ENCODE measurements around the gene OR5H14. TPM values are rescaled to one million over a fixed set of nuclear protein-coding genes. Genes with fewer than 3 reads are reported as not detected.
"Not testable (repeated sequence)": the region's sequence is repeated elsewhere in the genome, so short reads cannot be mapped to it uniquely, and the experiment has no call there.

OR5H14 gene
- total and polyA plus RNA-seq, 9 of the 15 experiments (the other 6 are each of a cell fraction or from before 2014, with no cell fraction given): not detected

DNA sequence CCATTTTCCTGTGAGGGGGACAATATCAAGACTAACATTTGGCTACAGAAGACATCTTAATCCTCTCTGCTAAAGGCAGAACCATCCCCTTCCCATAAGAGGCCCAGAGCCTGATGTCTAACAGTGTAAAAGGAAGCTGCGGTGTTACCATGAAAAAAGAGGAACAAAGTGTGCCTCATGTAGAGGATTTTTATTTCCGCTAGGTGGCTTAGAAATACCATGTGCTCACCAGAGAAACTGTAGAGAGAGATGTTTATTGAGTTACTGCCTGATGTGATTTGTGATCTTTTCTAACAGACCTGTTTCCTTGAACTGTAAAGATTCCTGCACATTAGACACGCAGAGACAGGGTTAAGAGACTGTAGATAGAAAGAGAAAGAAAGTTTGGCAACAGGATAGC lies 41.3 kb downstream of the OR5H14 start:
- no peak overlapping the region for H2AFZ ChIP-seq (ENCODE audit: low read depth, low read length)
- no peaks in the 10 kb centered on the region for H3K27me3 ChIP-seq (ENCODE audit: control insufficient read depth in 2 of 2, insufficient read depth in 2 of 2, low read length in 2 of 2)
- no peaks in the 10 kb centered on the region for H3K9me1 ChIP-seq (ENCODE audit: control insufficient read depth, insufficient read depth, low read length)
- 5% methylated on average over 3 of the region's 3 CpGs for WGBS (ENCODE audit: insufficient coverage, low coverage, missing lambda C conversion rate)
- CTCF ChIA-PET (ENCODE audit: low intra/inter-chr PET ratio): interaction anchor here (0.7 kb wide), 1 partner anchor 493 kb away, joined by 3 read pairs; no protein-coding TSS in a partner anchor
- H4K20me1 ChIP-seq (replicated peaks; ENCODE audit: control insufficient read depth, insufficient read depth, low read length): no peaks in the 10 kb centered on the region
- no peak overlapping the region for H3K9ac ChIP-seq (ENCODE audit: insufficient read depth in 1 of 2, low read depth in 2 of 2, low read length in 2 of 2)
- no peaks in the 10 kb centered on the region for H3K79me2 ChIP-seq (ENCODE audit: control insufficient read depth, insufficient read depth, low read length)
- no peaks in the 10 kb centered on the region for H3K36me3 ChIP-seq (ENCODE audit: control insufficient read depth, insufficient read depth, low read length)
- intact Hi-C loops (cut with micrococcal nuclease): no loop called here
- TF ChIP-seq, protein P1, sequence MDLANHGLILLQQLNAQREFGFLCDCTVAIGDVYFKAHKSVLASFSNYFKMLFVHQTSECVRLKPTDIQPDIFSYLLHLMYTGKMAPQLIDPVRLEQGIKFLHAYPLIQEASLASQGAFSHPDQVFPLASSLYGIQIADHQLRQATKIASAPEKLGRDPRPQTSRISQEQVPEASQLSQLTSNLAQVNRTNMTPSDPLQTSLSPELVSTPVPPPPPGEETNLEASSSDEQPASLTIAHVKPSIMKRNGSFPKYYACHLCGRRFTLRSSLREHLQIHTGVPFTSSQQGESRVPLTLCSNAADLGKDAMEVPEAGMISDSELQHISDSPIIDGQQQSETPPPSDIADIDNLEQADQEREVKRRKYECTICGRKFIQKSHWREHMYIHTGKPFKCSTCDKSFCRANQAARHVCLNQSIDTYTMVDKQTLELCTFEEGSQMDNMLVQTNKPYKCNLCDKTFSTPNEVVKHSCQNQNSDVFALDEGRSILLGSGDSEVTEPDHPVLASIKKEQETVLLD (IDR thresholded peaks at IDR 0.05): no peak
- TF ChIP-seq, protein P2, sequence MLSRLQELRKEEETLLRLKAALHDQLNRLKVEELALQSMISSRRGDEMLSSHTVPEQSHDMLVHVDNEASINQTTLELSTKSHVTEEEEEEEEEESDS (CRISPR knock-in tag; IDR thresholded peaks at IDR 0.05): no peak
- no peak for TF ChIP-seq FIP1L1 (IDR thresholded peaks at IDR 0.05; ENCODE audit: low read depth, low read length, poor library complexity, severe bottlenecking)
- TF ChIP-seq FOSL1 (tag; conservative IDR thresholded peaks at IDR 0.05): no peak
- TF ChIP-seq ZFPM2 (CRISPR knock-in tag; IDR thresholded peaks at IDR 0.05): no peak
- BruUV-seq (replicated peaks): no TSS peak
- in situ Hi-C loops (cut with MboI): no loop called here
- H3K4me3 ChIP-seq: no peak overlapping the region
- no peaks in the 10 kb centered on the region for H3K9me3 ChIP-seq (replicated peaks; ENCODE audit: control insufficient read depth, insufficient read depth, low read depth, low read length)
- POLR2A ChIA-PET: no interaction called here
- no peak for ATAC-seq
- no peak overlapping the region for H3K4me2 ChIP-seq (ENCODE audit: insufficient read depth, low read length)
- no peak for FAIRE-seq
- peak in 1 of 4 experiments; percentile 1 for DNase-seq (ENCODE audit: extremely low read depth in 1 of 4, low spot score in 3 of 4)
- no peak overlapping the region for H3K27ac ChIP-seq (ENCODE audit: extremely low read depth, low read depth, low read length)
- no peaks in the 10 kb centered on the region for H3K4me1 ChIP-seq (replicated peaks in 1 of 2; ENCODE audit: control insufficient read depth in 2 of 2, insufficient read depth in 2 of 2, low read length in 2 of 2)

DNA sequence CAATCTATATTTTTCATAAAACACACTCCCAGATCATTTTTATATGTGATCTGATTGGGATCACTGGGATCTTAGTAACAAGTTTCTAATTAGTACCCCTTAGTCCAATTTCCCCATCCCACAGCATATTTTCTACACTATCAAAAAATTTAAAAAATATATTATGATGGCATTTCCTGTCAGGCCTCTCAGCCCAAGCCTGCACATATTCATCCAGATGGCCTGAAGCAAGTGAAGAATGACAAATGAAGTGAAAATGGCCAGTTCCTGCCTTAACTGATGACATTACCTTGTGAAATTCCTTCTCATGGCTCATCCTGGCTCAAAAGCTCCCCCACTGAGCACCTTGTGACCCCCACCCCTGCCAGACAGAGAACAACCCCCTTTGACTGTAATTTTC lies 43.6 kb downstream of the OR5H14 start:
- H4K20me1 ChIP-seq (replicated peaks; ENCODE audit: control insufficient read depth, insufficient read depth, low read length); in situ Hi-C loops (cut with MboI); H3K9ac ChIP-seq (ENCODE audit: insufficient read depth in 1 of 2, low read depth in 2 of 2, low read length in 2 of 2); CTCF ChIA-PET (ENCODE audit: low intra/inter-chr PET ratio); H3K9me1 ChIP-seq (ENCODE audit: control insufficient read depth, insufficient read depth, low read length); ATAC-seq; H3K79me2 ChIP-seq (ENCODE audit: control insufficient read depth, insufficient read depth, low read length); BruUV-seq (replicated peaks); H3K27me3 ChIP-seq (ENCODE audit: control insufficient read depth in 2 of 2, insufficient read depth in 2 of 2, low read length in 2 of 2); H3K4me1 ChIP-seq (replicated peaks in 1 of 2; ENCODE audit: control insufficient read depth in 2 of 2, insufficient read depth in 2 of 2, low read length in 2 of 2); H3K27ac ChIP-seq (ENCODE audit: extremely low read depth, low read depth, low read length); H3K4me2 ChIP-seq (ENCODE audit: insufficient read depth, low read length); POLR2A ChIA-PET; H3K36me3 ChIP-seq (ENCODE audit: control insufficient read depth, insufficient read depth, low read length); DNase-seq (ENCODE audit: extremely low read depth in 1 of 4, low spot score in 3 of 4); H2AFZ ChIP-seq (ENCODE audit: low read depth, low read length); H3K9me3 ChIP-seq (replicated peaks; ENCODE audit: control insufficient read depth, insufficient read depth, low read depth, low read length); intact Hi-C loops (cut with micrococcal nuclease); H3K4me3 ChIP-seq; FAIRE-seq: not testable (repeated sequence)

DNA sequence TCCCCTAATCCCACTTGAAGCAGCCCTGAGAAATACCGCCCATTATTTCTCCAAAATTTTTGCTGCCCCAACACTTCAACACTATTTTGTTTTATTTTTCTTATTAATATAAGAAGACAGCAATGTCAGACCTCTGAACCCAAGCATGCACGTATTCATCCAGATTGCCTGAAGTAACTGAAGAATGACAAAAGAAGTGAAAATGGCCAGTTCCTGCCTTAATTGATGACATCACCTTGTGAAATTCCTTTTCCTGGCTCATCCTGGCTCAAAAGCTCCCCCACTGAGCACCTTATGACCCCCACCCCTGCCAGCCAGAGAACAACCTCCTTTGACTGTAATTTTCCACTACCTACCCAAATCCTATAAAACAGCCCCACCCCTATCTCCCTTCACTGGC lies 49.0 kb downstream of the OR5H14 start:
- 0% methylated on average over 2 of the region's 2 CpGs for WGBS (ENCODE audit: insufficient coverage, low coverage, missing lambda C conversion rate)
- POLR2A ChIA-PET; H3K36me3 ChIP-seq (ENCODE audit: control insufficient read depth, insufficient read depth, low read length); H4K20me1 ChIP-seq (replicated peaks; ENCODE audit: control insufficient read depth, insufficient read depth, low read length); H3K4me2 ChIP-seq (ENCODE audit: insufficient read depth, low read length); in situ Hi-C loops (cut with MboI); H3K4me3 ChIP-seq; DNase-seq (ENCODE audit: extremely low read depth in 1 of 4, low spot score in 3 of 4); H3K9me3 ChIP-seq (replicated peaks; ENCODE audit: control insufficient read depth, insufficient read depth, low read depth, low read length); BruUV-seq (replicated peaks); H3K9me1 ChIP-seq (ENCODE audit: control insufficient read depth, insufficient read depth, low read length); H2AFZ ChIP-seq (ENCODE audit: low read depth, low read length); H3K79me2 ChIP-seq (ENCODE audit: control insufficient read depth, insufficient read depth, low read length); ATAC-seq; H3K27ac ChIP-seq (ENCODE audit: extremely low read depth, low read depth, low read length); intact Hi-C loops (cut with micrococcal nuclease); H3K9ac ChIP-seq (ENCODE audit: insufficient read depth in 1 of 2, low read depth in 2 of 2, low read length in 2 of 2); FAIRE-seq; CTCF ChIA-PET (ENCODE audit: low intra/inter-chr PET ratio); H3K27me3 ChIP-seq (ENCODE audit: control insufficient read depth in 2 of 2, insufficient read depth in 2 of 2, low read length in 2 of 2); H3K4me1 ChIP-seq (replicated peaks in 1 of 2; ENCODE audit: control insufficient read depth in 2 of 2, insufficient read depth in 2 of 2, low read length in 2 of 2): not testable (repeated sequence)
